ENCODE data around the gene FOXRED2.
A peak's percentile ranks its signal among the peaks of the same experiment; 100 is the strongest.

The FOXRED2 gene

DNA sequence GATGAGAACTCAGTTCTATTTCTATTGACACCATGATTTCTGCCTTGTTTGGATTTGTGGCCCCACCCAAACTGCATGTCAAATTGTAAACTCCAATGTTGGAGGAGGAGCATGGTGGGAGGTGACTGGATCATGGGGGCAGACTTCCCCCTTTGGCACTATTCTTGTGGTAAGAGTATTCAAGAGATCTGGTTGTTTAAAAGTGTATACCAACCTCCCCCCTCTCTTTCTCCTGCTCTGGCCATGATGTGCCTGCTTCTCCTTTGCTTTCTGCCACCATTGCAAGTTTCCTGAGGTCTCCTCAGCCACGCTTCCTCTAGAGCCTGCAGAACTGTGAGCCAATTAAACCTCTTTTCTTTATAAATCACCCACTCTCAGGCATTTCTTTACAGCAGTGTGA lies 7.9 kb upstream of the FOXRED2 start:
- DNase-seq, result no peak

DNA sequence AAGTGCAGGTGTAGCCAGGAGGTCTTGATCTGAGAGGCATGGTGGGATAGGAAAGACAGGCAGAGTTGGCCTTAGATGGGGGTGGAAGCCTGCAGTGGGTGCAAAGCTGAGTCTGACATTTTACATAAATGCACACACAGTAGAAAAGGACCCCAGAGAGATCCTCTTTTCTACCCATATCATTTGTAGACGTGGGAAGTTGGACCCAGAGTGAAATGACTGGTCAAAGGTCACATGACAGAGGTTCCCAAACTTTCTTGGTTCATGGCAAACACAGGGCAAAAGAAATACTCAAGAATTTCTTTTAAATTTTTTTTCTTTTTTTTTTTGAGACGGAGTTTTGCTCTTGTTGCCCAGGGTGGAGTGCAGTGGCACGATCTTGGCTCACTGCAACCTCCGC lies 6.2 kb upstream of the FOXRED2 start:
- no peak for DNase-seq

DNA sequence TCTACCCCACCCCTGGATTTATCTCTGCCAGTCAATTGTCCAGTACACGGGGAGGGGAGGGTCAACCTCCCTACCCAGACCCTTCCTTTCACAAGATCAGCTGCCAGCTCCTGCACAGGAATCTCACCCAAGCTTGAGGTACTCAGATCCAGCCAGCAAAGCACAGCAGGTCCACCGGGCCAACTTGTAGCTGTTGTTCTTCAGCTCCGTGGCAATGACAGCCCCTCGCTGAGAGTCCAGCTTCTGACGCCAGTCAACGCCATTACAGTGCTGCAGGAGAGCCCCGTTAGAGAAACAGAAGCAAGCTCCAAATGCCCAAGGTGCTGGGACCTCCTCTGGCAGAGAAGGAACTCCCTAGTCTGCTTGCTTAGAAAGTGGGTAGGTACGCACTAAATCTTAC lies 5.5 kb upstream of the FOXRED2 start:
- no peak for DNase-seq

DNA sequence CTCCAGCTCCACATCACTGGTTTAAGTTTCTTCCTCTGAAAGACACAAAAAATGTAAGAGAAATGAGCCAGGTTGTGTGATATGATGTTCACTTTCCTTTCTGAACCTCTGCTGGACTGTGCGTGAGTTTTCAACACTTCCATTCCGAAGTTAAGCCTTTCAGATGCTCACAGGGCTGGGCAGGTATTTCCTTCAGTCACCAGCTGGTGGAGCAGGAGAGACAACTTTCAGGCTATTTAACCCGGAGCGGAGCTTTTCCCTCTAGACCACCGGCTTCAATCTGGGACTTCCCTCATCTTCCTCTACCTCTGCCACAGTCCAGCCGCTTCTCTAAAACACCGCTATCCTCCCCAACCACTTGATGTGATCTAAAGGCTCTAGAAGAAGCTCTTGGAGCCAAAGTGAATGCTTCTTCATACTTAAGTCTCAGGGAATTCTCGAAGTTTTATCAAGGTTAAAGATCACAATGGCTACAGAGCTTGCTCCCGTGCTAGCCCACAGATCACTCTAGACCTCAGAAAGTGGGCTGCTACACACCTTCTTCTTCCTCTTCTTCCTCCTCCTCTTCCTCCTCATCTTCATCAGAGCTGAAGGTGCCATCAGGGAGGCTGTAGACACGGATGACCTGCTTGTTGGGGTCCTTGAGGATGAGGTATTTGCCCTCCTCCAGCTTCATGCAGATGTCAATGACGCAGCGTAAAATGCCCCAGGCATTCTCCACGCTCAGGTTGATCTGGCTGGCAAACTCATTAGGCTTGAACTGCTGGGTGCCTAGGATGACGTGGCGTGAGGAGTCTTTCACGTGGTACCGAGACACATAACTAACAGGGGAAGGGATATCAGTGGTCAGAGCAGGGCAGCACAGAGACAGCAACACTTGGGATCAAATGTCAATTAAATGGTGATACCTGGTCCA lies 4.4 kb upstream of the FOXRED2 start:
- DNase-seq, result no peak

DNA sequence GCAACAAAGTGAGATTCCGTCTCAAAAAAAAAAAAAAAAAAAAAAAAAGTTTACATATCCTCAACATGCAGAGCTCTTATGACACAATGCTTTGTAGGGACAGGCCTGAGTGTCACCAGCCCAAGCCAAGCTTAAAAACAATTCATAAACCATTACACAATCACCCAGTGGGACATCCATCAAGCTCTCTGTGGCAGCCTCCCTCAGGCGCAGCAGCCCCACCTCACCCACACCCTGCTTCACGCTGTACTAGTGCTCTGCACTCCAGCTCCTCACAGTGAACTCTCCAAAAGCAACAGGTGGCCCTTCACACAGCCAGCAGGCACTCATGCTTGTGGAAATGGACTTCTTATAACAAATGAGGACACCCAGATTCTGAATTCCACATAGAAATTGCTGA lies 3.5 kb upstream of the FOXRED2 start:
- DNase-seq, result no peak

DNA sequence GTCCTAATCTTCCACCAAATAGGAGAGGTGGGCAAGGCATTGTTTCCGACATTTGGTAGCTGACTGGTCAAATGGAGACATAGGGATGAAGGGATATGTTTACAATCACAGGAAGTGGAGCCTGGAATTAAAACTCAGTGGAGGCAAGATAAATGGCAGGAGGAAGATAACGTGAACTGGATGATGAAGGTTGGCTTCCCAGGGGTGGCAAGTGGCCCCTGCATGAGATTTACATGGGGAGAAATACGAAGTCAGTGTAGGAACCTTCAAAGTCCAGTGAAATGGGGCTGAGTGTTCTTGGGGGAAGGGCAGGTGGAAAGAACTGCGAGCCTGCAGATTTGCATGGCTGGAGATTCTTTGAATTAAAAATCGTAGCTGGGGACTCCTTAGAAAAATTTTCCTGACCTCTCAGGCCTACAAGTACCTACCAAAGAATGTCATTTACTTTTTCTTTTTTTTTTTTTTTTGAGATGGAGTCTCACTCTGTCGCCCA lies 724 bp upstream of the FOXRED2 start:
- DNase-seq, result no peak

DNA sequence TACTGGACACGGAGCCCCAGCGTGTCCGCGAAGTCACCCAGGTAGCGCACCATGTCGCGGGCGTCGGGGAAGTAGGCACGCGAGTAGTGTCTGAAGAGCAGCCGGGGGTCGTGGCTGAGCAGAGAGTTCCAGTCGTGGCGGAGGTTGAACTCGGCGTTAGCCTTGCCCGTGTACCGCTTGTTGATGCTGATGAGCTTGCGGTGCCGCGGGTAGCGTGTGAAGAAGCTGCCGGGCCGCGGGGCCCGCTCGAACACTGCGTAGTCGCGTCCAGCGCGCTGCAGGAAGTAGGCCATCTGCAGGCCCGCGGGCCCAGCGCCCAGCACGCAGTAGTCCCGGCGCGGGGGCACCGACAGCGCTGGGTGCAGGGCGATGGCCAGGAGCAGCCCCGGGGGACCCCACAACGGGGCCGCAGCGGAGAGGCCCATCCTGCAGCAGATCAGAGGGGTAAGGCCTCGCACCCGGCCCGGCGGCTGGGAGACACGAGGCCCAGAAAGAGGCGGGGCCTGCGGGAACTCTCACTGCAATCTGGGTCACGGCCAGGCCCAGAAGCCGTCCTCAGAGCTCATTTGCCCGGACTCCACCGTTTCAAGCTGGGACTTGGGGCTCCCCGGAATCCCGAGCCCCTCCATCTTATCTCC lies 723 bp downstream of the FOXRED2 start:
- no peak for DNase-seq

DNA sequence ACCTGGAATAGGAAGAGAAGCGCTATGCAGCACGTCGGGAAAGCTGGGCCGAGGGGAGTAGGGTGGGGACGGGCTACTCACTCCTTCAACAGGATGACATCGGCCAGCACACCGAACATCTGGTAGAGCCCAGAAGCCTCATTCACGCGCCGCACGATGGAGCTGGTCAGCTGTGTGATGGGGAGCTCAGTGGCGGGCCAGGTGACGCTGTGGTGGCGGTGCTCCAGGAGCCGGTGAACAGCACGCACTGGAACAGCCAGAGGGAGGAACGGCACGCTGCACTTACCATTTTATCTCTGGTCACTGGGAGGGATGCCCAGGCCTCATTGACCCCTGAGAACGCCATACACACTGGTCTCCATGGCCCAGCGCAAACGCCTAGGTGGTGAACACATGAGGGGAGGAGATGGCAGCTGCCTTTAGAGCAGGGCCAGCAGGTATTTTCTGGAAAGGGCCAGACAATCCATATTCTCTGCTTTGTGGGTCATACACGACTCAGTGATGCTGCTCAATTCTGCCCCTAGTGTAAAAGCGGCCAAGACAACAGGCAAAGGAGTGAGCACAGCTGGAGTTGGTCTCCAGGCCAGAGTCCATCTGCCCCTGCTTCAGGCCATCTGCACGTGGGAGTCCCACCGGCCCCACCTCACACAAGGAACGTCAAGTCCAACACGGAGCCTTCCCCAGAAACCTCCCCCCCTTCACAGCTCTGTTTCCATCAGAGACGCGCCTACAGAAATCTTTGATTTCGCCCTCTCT lies 8.8 kb downstream of the FOXRED2 start:
- no peak for DNase-seq

DNA sequence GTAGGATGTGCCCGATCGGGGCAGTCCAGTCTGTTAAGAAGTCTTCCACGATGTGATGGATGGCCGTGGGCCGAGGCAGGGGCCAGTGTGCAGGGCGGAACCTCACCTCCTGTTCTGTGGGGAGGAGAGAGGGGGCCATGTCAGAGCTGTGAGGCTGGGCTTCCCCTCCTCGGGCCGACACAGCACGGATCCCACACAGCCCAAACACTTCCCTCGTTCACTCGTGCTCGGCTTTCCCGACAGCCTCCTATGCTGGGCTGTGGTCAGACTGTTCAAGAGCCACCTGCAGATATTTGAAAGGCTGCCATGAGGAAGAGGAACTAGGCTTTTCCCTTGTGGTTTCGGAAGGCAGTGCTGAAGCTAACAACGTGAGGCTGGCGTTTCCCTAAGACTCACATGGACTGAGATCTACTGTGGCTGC lies 13.1 kb downstream of the FOXRED2 start:
- DNase-seq, result no peak

DNA sequence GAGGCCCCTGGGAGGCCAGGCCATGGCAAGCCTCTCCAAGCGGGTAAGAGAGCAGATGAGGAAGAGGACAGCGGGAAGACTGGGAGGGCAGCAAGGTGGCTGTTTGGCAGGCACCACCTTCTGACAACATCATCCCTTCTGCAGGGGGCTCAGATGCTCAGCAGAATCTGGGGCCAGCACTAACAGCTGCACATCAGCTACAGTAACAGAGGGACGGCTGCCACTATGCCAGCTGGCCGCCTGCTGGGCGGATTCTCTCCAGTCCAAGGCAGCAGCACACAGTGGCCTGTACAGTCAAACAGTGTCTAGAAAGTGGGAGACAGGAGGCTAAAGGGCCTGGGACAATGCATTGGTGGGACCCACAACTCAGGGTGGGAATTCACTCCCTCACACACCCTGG lies 14.7 kb downstream of the FOXRED2 start:
- no peak for DNase-seq

DNA sequence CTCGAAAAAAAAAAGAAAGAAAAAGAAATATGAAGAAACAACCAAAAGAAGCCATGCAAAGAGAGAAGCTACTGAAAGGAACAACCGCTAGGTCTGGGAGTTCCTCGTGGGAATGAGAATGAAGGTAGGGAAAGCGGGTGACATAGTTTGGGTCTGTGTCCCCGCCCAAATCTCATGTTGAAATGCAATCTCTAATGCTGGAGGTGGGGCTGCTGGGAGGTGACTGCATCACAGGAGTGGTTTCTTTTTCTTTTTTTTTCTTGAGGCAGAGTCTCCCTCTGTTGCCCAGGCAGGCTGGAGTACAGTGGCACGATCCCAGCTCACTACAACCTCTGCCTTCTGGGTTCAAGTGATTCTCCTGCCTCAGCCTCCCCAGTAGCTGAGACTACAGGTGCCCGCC lies 15.7 kb downstream of the FOXRED2 start:
- no peak for DNase-seq

DNA sequence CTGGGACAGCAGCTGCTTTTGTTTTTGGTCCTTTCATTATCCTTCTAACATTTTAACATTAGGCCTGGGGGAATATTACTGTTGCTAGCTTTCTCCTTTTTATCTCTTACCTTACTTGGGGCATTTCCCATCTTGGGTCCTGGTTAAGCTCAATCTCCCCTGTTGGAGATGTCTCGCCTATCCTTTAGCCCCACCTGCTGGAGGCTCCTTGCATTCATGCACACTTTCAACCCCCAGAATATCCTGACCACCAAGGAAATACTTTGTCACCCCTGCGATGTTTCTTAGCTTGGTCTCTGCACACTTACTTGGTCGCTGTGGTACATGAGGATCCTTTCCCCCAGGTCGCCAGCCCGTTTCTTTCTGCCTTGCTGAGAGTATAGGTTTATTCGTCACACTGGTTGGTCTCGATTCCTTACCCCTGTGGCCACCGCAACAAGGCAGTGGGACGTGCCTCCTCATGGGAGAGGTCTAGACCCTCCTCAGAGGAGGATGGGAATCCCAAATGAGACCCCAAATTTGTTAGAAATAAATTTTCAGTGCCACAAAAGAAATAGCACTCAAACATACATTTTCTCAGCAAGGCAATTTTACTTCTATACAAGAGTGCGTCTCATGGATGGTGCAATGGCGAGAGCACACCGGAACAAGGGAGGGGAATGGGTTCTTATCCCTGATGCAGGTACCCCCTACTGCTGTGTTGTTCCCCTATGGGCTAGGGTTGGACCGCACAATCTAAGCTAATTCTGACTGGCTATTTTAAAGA lies 20.0 kb downstream of the FOXRED2 start:
- DNase-seq, result peak; percentile 32

DNA sequence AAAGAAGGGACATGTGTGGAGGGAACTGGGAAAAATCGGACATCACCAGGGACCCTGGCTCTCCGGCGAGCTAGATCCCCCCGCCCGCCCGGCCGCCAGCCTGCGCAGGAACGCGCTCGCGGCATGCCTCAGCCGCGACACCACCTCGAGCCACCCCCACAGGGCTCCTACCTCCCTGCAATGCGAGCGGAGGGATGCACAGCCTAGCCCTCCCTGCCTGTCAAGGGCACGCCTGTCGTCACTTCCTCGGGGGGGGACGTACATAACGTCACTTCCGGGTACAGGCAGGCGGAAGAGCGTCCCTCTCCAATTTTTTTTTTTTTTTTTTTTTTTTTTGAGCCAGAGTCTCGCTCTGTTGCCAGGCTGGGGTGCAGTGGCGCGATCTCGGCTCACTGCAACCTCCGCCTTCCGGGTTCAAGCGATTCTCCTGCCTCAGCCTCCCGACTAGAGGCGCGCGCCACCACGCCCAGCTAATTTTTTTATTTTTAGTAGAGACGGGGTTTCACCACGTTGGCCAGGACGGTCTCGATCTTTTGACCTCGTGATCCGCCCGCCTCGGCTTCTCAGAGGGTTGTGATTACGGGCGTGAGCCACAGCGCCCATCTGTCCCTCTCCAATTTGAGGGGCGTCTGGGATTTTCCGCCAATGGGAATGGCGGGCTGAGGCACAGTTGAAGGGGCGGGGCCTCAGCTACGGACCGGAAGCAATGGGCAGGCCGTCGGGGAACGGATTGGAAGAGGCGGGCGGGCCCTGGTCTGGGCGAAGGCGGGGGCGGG lies 25.3 kb downstream of the FOXRED2 start, which contains the start of gene TXN2:
Gene TXN2, minus strand, starts transcription at position 248 of the 776 bp plus-strand sequence. CDS start 803 bp downstream, outside the sequence.
- peak; percentile 91 for DNase-seq

DNA sequence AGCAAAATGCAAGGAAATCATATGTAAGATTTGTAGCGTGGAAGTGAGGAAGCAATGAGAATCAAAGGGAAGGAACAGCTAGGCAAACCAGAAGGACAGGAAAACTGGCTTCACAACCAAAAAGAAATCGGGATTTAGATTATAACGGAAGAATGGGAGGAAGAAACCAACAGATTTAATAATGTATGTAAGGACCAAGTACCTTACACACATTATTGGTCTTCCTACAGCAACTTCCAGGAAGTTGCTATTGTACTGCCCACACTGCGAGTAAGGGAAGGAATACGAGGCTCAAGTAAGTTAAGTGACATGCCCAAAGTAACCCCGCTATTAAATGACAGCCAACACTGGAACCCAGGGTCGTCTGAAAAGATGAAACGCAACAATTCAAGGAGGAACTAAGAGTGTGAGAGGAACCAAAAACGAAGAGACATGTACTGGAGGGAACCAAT lies 25.9 kb downstream of the FOXRED2 start:
- DNase-seq, result no peak

DNA sequence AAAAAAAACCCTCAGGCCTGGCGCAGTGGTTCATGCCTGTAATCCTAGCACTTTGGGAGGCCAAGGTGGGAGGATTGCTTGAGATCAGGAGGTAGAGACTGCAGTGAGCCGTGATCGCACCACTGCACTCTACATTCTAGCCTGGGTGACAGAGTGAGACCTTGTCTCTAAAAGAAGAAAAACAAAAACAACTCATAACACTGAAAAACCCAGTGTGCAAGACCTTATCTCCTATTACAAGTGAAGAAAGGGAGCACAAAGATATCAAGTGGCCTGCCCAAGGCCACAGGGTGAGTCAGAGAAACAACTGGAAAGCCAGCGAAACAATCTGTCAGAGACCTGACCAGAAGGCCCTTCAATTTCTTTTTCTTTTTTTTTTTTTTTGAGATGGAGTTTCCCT lies 27.9 kb downstream of the FOXRED2 start:
- DNase-seq, result no peak

DNA sequence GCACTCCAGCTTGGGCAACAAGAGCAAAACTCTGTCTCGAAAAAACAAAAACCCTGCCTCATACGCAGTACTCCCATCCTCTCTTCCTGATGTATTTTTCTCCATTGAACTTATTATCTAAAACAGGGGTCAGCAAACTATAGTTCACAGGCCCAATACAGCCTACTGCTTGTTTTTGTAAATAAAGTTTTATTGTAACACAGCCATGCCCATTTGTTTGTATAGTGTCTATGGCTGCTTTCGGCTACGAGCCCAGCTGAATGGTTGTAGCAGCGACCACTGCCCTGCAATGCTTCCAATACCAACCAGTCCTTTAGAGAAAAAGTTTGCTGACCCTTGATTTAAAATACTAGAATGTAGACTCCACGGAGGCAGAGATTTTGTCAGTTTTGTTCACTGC lies 31.5 kb downstream of the FOXRED2 start:
- DNase-seq, result no peak

DNA sequence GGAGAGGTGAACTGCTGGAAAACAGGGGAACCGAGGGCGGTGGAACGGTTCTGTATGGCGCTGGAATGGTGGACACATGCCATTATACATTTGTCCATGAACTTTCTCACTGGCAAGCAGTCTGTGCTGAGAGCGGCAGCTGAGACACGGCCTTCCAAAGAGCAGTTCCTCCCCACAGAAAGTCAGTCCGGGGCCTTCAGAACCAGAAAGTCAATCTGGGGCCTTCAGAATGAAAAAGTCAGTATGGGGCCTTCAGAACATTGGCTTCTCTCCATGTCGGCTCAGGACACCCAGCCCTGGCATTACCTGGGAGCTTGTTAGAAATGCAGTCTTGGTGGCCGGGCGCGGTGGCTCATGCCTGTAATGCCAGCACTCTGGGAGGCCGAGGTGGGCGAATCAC lies 34.2 kb downstream of the FOXRED2 start:
- DNase-seq, result no peak

DNA sequence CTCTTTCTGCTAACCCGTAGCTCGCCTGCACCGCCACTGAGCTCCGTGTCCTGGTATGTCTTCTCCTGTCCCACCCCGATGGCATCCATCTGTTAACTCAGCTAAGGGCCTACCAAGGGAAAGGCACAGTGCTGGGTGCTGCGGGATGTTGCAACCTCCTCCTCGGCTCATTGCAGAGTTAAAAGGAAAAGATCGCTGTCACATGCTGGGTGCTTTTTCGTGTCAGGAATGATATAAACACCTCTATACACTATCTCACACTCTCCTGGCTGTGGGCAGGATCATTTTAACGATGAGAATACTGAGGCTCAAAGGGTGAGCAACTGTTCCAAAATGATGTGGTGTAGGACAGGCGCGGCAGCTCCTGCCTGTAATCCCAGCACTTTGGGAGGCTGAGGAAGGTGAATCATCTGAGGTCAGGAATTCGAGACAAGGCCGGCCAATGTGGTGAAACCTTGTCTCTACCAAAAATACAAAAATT lies 35.5 kb downstream of the FOXRED2 start:
- no peak for DNase-seq

DNA sequence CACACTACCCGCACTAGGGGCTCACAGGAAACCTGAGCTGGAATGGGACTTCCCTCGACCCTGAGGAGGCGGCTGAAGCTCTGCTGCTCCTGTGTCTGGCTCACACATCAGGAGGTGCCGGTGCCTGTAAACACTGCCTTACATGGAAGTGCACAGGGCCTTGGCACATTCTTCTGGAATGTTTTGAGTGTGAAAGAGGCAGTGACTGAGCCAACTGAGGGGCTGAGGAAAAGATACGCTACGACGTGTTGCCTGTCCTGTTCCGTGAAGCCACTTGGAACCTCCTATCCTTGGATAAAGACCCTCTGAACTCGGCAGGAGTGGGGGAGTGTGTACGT lies 35.9 kb downstream of the FOXRED2 start:
- no peak for DNase-seq

DNA sequence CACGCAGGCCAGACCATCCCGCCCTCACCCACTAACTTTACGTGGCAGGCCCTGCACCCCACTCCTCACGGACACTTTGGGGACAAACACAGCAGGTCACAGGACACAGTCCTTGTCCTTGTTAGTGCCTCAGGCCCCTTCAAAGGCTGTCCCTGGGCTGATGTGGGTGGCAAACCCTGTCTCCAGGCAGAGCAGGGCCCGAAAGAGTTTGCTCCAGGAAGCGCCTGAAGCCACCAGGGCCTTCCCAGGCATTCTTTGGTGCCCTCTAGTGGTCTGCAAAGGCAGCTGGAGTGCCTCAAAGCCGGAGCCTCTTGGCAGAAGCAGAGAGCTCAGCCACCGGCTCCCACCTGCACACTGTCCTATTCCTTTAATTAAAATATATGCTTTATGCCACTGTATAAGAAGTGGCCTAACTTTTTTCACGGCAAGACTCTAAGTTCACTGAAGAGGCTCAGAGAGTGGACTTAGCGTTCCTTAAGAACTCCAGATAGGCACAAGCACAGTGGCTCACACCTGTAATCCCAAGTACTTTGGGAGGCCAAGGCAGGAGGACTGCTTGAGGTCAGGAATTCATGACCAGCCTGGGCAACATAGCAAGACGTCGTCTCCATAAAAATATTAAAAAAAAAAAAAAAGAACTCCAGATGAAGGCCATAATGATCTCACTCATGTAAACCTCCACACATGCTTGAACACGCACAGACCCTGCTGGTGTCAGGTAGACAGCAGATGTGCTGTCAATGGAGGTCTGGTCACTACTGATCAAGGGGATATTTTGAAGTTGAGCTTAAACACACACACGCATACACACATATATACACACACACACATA lies 36.5 kb downstream of the FOXRED2 start:
- peak; percentile 61 for DNase-seq

Measured in T1000 (cell line).